GM12801 (cell line): ENCODE measurements around the gene NDRG3.

ENCODE experiments used
- CTCF ChIP-seq: IDR thresholded peaks from one replicate; pipeline ENCODE4 v1.5.1; 2011; ENCODE audit warnings: control low read depth; ENCODE audit not compliant: insufficient read length; ENCODE audit errors: extremely low read depth

NDRG3 gene

GRCh38 chr20:36604952-36605398, 140.9 kb downstream of the NDRG3 start:
- TF ChIP-seq CTCF, result no peak
